Activated T-helper 1 cell treated with anti-CD3 and anti-CD28 coated beads, Interleukin-12 subunit alpha, Interleukin-12 subunit beta, Interleukin-2, Interleukin-4 antibody, amounts not matched to agents 30 ng/mL and 10 ng/mL and 1 ng/mL, durations not matched to agents 14 hours and 24 hours and 36 hours (primary cell): ENCODE measurements around the gene HORMAD2. TPM values are rescaled to one million over a fixed set of nuclear protein-coding genes. Genes with fewer than 3 reads are reported as not detected.

Experiments used
- DNase-seq: peaks from one replicate; pipeline ENCODE4 v3.0.0; 2021; ENCODE audit warnings: low spot score
- H3K27ac Mint-ChIP-seq: one replicate; pipeline ENCODE4 v1.8.0; 2021; ENCODE audit warnings: mild to moderate bottlenecking, mixed read lengths
- H3K27me3 Mint-ChIP-seq: one replicate; pipeline ENCODE4 v1.8.0; 2022; ENCODE audit warnings: mild to moderate bottlenecking, moderate library complexity, mixed read lengths; ENCODE audit not compliant: insufficient read depth
- H3K36me3 Mint-ChIP-seq: one replicate; pipeline ENCODE4 v1.8.0; 2021; ENCODE audit warnings: low read depth, mixed read lengths
- H3K4me1 Mint-ChIP-seq: one replicate; pipeline ENCODE4 v1.8.0; 2021; ENCODE audit warnings: low read depth, mixed read lengths
- H3K4me3 Mint-ChIP-seq: one replicate; pipeline ENCODE4 v1.8.0; 2021; ENCODE audit warnings: mild to moderate bottlenecking, moderate library complexity, mixed read lengths
- H3K9me3 Mint-ChIP-seq: one replicate; pipeline ENCODE4 v1.8.0; 2021; ENCODE audit warnings: mixed read lengths
- intact Hi-C: fragments of 100-400 bp; cut with micrococcal nuclease; formaldehyde crosslinking; loops from one replicate; pipeline ENCODE4 v1.15.1; 2024
- total RNA-seq: library from RNA; stranded (reverse); gene quantifications from 2 replicates; pipeline ENCODE4 v1.2.3, GENCODE V29; 2022

Gene HORMAD2
- total RNA-seq, result 0.21 TPM in 1 of 2 replicates, not detected in the other

DNA sequence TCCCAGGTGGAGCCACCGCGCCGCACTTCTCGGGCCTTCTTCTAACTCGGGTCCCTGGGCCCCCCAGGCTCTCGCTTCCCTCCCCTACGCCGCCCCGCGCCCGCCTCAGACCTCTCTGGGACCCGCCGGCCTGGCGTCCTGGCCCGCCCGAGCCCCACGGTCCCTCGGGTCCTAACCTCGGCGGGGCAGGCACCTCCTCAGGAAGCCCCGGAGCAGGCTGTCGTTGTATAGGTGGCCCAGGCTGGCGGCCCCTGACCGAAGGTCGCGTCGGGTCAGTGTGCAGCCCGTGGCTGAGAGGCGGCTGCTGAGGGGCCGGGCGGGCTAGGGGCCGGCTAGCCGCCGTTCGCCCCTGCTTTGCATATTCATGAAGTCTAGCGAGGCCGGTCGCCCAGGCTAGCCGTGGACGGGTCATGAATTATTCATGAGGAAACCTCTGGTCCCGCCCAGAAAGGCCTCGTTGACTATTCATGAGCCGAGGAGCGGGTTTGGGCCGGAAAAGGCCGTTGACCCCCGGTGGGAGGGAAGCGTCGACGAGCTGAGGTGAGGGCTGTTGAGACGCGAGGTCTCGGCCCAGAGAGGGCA lies at the start of gene HORMAD2:
Gene HORMAD2 (plus strand): TSS at position 513 of the 582 bp plus-strand sequence. CDS start 13,489 bp downstream, outside the sequence.
- Mint-ChIP-seq H3K36me3 (peaks cover 4% of the 10 kb centered on the region), H3K9me3 (peaks cover 5% of the 10 kb centered on the region), H3K27me3 (peaks cover 7% of the 10 kb centered on the region), H3K27ac (no peak within 1 kb of the TSS), H3K4me3 (no peak within 1 kb of the TSS), H3K4me1 (peaks cover 23% of the 10 kb centered on the region)
- intact Hi-C loops, result loop anchor here (2.0 kb wide), 1 partner anchor 241 kb away; the partner anchor contains the start of gene ASCC2
- no peak for DNase-seq

DNA sequence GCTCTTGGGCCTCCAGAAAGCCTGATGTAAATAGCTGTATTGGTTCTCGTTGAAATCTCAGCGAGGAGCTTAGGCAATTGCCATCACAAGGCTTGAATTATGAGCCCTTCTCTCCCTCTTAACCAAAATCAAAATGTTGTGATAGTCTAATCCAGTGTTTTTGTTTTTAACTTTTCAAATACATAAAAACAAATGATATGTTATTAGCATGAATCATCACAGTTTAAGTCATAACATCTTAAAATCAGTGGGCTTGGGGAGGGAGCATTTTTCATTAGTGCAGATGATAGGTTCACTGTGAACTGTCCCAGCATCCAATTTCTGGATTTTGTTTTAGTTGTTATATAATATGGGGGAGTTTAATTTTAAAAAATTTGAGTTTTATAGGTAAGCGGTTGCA lies 48.9 kb upstream of the HORMAD2 start:
- peaks cover 11% of the 10 kb centered on the region for H3K36me3 Mint-ChIP-seq
- no peak overlapping the region for H3K4me3 Mint-ChIP-seq
- no peak overlapping the region for H3K27ac Mint-ChIP-seq
- DNase-seq, result no peak
- peaks cover 9% of the 10 kb centered on the region for H3K4me1 Mint-ChIP-seq
- intact Hi-C loops, result no loop called here
- no peaks in the 10 kb centered on the region for H3K27me3 Mint-ChIP-seq
- no peaks in the 10 kb centered on the region for H3K9me3 Mint-ChIP-seq

DNA sequence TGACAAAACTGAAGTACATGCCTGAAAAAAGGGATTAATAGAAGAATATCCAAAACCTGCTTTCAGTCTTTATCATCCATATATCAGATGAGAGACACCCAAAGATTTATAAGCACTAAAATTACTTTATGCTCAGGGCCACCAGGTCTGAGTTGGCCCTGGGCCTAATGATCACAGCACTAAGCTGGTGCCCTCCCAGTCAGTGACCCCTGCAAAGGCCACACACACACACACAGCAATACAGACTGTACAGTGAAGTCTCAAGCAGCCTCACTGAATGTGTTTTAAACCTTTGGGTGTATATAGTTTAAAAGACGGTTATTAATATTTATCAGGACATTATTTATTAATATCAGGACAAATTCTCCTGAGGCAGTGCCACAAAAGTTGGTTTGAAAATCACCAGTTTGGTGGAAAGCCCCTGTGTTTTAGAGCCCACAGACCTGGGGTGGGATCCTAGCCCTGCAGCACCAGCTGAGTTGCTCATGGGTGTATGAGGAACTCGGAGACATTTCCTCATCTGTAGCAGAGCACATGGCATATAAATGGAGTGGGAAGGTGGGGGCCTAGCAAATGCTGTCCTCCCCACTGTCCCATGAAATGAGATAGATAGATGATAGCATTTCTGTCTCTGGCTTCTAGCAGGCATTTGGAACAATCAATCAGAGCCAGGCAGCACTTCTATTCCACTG lies 48.4 kb upstream of the HORMAD2 start:
- Mint-ChIP-seq H3K27me3 (no peaks in the 10 kb centered on the region), H3K4me3 (no peak overlapping the region), H3K36me3 (peaks cover 7% of the 10 kb centered on the region), H3K4me1 (peaks cover 5% of the 10 kb centered on the region), H3K9me3 (no peaks in the 10 kb centered on the region), H3K27ac (no peak overlapping the region)
- intact Hi-C loops, result no loop called here
- DNase-seq, result no peak

DNA sequence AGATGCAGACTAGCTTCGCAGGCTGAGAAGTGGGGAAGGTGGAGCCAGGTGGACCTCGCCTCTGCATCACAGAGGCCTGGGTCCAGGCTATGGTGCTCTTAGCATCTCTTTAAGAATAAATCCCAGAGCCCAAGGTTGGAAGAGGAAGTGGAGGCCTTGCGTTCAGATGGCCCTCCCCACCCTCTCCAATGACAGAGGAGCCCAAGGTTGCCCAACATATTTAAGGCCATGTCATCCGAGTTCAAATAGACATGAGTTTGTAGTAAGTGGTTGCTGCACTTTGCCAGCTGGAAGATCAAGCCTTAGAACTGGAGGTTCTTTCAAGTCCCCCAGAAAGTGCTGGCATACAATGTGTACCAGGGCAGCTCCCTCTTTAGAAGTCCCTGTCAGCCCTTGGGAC lies 47.1 kb upstream of the HORMAD2 start:
- Mint-ChIP-seq H3K9me3 (no peaks in the 10 kb centered on the region), H3K27ac (no peak overlapping the region), H3K4me3 (no peak overlapping the region), H3K36me3 (peaks cover 2% of the 10 kb centered on the region), H3K27me3 (no peaks in the 10 kb centered on the region), H3K4me1 (no peaks in the 10 kb centered on the region)
- intact Hi-C loops, result no loop called here
- no peak for DNase-seq

- H3K9me3 Mint-ChIP-seq, result no peaks in the 10 kb centered on the region
- intact Hi-C loops, result no loop called here
- no peak overlapping the region for H3K4me3 Mint-ChIP-seq
Observed at GRCh38 chr22:30033901-30034300, 46.4 kb upstream of the HORMAD2 start.

DNA sequence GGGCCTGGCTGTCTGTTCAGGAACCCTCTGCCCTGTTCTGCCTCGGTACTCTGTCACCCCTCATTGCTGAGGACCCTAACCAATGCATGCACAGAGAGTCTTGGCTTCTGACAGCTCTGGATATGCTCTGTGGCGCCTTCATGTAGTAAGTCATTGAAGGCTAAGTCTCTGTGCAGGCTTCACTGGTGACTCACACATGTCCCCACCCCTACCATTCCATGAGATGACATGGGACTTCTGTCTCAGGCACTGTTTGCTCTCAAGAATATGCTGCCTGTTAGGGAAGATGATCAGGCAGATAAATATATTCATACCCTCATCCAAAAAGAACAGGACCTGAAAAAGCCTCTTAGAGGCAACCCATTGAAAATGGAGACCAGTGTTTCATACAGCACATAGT lies 43.6 kb upstream of the HORMAD2 start:
- intact Hi-C loops, result no loop called here

More at GRCh38 chr22:30033901-30034300, 46.4 kb upstream of the HORMAD2 start:
- Mint-ChIP-seq H3K27ac (no peak overlapping the region), H3K4me1 (no peaks in the 10 kb centered on the region), H3K36me3 (no peaks in the 10 kb centered on the region), H3K27me3 (no peaks in the 10 kb centered on the region)
- no peak for DNase-seq

GRCh38 chr22:30038219-30038618 lies 42.0 kb upstream of the HORMAD2 start:
- H3K27me3 Mint-ChIP-seq, result no peaks in the 10 kb centered on the region
- H3K27ac Mint-ChIP-seq, result no peak overlapping the region
- H3K4me3 Mint-ChIP-seq, result no peak overlapping the region
- H3K36me3 Mint-ChIP-seq, result no peaks in the 10 kb centered on the region
- H3K9me3 Mint-ChIP-seq, result no peaks in the 10 kb centered on the region
- intact Hi-C loops, result no loop called here
- no peaks in the 10 kb centered on the region for H3K4me1 Mint-ChIP-seq
- no peak for DNase-seq

More for the DNA sequence above, 43.6 kb upstream of the HORMAD2 start:
- no peaks in the 10 kb centered on the region for H3K4me1 Mint-ChIP-seq
- no peak for DNase-seq
- no peak overlapping the region for H3K27ac Mint-ChIP-seq
- H3K36me3 Mint-ChIP-seq, result no peaks in the 10 kb centered on the region
- H3K4me3 Mint-ChIP-seq, result no peak overlapping the region
- no peaks in the 10 kb centered on the region for H3K9me3 Mint-ChIP-seq
- H3K27me3 Mint-ChIP-seq, result no peaks in the 10 kb centered on the region

- no peaks in the 10 kb centered on the region for H3K36me3 Mint-ChIP-seq
- H3K27ac Mint-ChIP-seq, result no peak overlapping the region
- intact Hi-C loops, result loop anchor here (5.0 kb wide), 1 partner anchor 47 kb away; no protein-coding TSS in a partner anchor
- H3K4me3 Mint-ChIP-seq, result no peak overlapping the region
- no peaks in the 10 kb centered on the region for H3K27me3 Mint-ChIP-seq
- peaks cover 8% of the 10 kb centered on the region for H3K4me1 Mint-ChIP-seq
- DNase-seq, result no peak
- H3K9me3 Mint-ChIP-seq, result no peaks in the 10 kb centered on the region
Observed at GRCh38 chr22:30040499-30041260, 39.6 kb upstream of the HORMAD2 start.

GRCh38 chr22:30041475-30041874 lies 38.8 kb upstream of the HORMAD2 start:
- intact Hi-C loops, result loop anchor here (5.0 kb wide), 1 partner anchor 46 kb away; no protein-coding TSS in a partner anchor
- H3K36me3 Mint-ChIP-seq, result no peaks in the 10 kb centered on the region
- no peak overlapping the region for H3K27ac Mint-ChIP-seq
- H3K4me3 Mint-ChIP-seq, result no peak overlapping the region
- DNase-seq, result no peak
- peaks cover 8% of the 10 kb centered on the region for H3K4me1 Mint-ChIP-seq
- H3K9me3 Mint-ChIP-seq, result no peaks in the 10 kb centered on the region
- no peaks in the 10 kb centered on the region for H3K27me3 Mint-ChIP-seq

GRCh38 chr22:30041881-30042280 lies 38.4 kb upstream of the HORMAD2 start:
- Mint-ChIP-seq H3K4me1 (peaks cover 8% of the 10 kb centered on the region), H3K27ac (no peak overlapping the region)

GRCh38 chr22:30043161-30043560 lies 37.1 kb upstream of the HORMAD2 start:
- intact Hi-C loops, result loop anchor here (5.0 kb wide), 1 partner anchor 44 kb away; no protein-coding TSS in a partner anchor
- Mint-ChIP-seq H3K27ac (no peak overlapping the region), H3K9me3 (no peaks in the 10 kb centered on the region), H3K36me3 (no peaks in the 10 kb centered on the region), H3K4me3 (no peak overlapping the region), H3K4me1 (peaks cover 18% of the 10 kb centered on the region), H3K27me3 (no peaks in the 10 kb centered on the region)
- DNase-seq, result no peak

More at GRCh38 chr22:30041881-30042280, 38.4 kb upstream of the HORMAD2 start:
- no peaks in the 10 kb centered on the region for H3K9me3 Mint-ChIP-seq
- H3K27me3 Mint-ChIP-seq, result no peaks in the 10 kb centered on the region
- intact Hi-C loops, result loop anchor here (5.0 kb wide), 1 partner anchor 45 kb away; no protein-coding TSS in a partner anchor
- no peak for DNase-seq
- H3K36me3 Mint-ChIP-seq, result no peaks in the 10 kb centered on the region
- H3K4me3 Mint-ChIP-seq, result no peak overlapping the region

DNA sequence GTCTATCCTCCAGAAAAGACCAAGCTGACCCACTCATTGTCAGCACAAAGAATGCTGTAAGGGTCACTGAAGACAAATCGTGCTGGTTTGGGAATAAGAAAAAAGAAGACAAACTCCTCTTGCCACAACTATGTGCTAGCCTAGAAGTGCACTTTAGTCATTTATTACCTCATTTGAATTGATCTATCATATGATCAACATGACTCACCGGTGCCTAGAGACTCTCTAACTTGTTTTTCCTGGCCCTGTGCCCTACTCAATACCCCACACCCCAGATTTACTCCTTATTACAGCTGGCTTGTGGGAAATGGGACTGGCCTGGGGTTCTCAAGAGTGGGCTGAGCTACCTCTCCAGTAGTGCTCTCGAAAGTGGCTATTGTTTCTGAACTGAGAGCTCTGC lies 35.9 kb upstream of the HORMAD2 start:
- intact Hi-C loops, result loop anchor here (5.0 kb wide), 1 partner anchor 43 kb away; no protein-coding TSS in a partner anchor
- no peaks in the 10 kb centered on the region for H3K36me3 Mint-ChIP-seq
- H3K27ac Mint-ChIP-seq, result no peak overlapping the region

More for the DNA sequence above, 35.9 kb upstream of the HORMAD2 start:
- Mint-ChIP-seq H3K4me1 (peaks cover 18% of the 10 kb centered on the region), H3K4me3 (no peak overlapping the region), H3K27me3 (no peaks in the 10 kb centered on the region), H3K9me3 (no peaks in the 10 kb centered on the region)
- DNase-seq, result no peak
